Mucosa of stomach (tissue), 1 donor: Measurements from ENCODE around the gene LDLRAD3.

Experiments
- H3K27me3 ChIP-seq: one replicate; pipeline ENCODE4 v1.7.0; 2013; ENCODE audit warnings: mild to moderate bottlenecking, low read length; ENCODE audit not compliant: control insufficient read depth, insufficient read depth
- H3K36me3 ChIP-seq: one replicate; pipeline ENCODE4 v1.7.0; 2013; ENCODE audit warnings: low read length; ENCODE audit not compliant: control insufficient read depth, insufficient read depth
- H3K4me1 ChIP-seq: one replicate; pipeline ENCODE4 v1.7.0; 2013; ENCODE audit warnings: mild to moderate bottlenecking, low read length; ENCODE audit not compliant: control insufficient read depth, insufficient read depth
- H3K4me3 ChIP-seq: one replicate; pipeline ENCODE4 v1.7.0; 2013; ENCODE audit warnings: low read length
- H3K9ac ChIP-seq: one replicate; pipeline ENCODE4 v1.7.0; 2013; ENCODE audit warnings: mild to moderate bottlenecking, low read length, moderate library complexity
- H3K9me3 ChIP-seq: one replicate; pipeline ENCODE4 v1.7.0; 2013; ENCODE audit warnings: mild to moderate bottlenecking, low read length, moderate library complexity; ENCODE audit not compliant: control insufficient read depth
- donor health status: Pancreatic carcinoma.

Gene LDLRAD3

DNA sequence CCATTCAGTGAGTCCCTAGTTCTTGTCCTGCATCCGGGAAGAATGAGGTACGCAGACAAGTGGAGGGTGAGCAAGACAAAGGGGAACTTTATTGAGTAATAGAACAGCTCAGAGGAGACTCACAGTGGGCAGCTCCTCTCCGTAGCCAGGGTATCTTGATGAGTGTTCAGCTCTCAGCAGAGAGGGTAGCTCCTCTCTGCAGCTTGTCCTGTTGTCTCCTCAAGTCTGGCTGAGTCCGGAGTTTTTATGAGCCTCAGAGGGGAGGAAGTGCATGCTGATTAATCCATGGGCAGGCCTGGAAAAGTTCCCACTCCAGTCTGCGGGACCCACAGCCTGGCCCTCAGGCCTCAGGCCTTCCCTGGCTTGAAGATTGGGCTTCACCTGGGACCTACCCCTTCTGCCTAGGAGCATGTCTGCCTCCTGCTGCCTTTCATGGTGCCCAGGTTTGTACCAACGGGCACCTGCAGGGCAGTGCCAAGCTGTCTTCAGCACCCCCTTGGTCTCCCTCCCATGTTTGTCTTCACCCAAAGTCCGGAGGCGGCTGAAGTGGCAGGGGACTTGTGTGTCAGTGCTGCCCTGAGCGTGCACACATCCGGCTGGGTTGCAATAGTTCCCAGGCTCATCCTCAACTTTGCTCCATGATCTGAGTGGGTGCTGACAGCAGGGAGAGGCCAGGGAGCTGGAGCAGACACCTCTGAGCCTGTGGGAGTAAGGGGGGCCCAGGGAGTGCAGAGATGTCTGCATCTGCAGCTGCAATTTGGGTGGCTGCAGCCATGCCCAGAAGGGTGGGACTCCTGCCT, 134.2 kb downstream of the LDLRAD3 start:
- Histone ChIP-seq H3K36me3 (no peaks in the 10 kb centered on the region), H3K27me3 (no peaks in the 10 kb centered on the region)

GRCh38 chr11:36078686-36079055, 134.8 kb downstream of the LDLRAD3 start:
- Histone ChIP-seq H3K9me3 (no peaks in the 10 kb centered on the region), H3K27me3 (no peaks in the 10 kb centered on the region), H3K4me3 (no peak overlapping the region), H3K36me3 (no peaks in the 10 kb centered on the region), H3K4me1 (no peaks in the 10 kb centered on the region), H3K9ac (no peak overlapping the region)

More for the DNA sequence above, 134.2 kb downstream of the LDLRAD3 start:
- no peaks in the 10 kb centered on the region for H3K9me3 ChIP-seq
- H3K4me3 ChIP-seq: no peak overlapping the region
- no peak overlapping the region for H3K9ac ChIP-seq
- H3K4me1 ChIP-seq: no peaks in the 10 kb centered on the region

- Histone ChIP-seq H3K4me3 (no peak overlapping the region), H3K9ac (no peak overlapping the region), H3K27me3 (no peaks in the 10 kb centered on the region), H3K9me3 (no peaks in the 10 kb centered on the region), H3K4me1 (no peaks in the 10 kb centered on the region), H3K36me3 (no peaks in the 10 kb centered on the region)
Observed at GRCh38 chr11:36079878-36080675, 136.2 kb downstream of the LDLRAD3 start.

DNA sequence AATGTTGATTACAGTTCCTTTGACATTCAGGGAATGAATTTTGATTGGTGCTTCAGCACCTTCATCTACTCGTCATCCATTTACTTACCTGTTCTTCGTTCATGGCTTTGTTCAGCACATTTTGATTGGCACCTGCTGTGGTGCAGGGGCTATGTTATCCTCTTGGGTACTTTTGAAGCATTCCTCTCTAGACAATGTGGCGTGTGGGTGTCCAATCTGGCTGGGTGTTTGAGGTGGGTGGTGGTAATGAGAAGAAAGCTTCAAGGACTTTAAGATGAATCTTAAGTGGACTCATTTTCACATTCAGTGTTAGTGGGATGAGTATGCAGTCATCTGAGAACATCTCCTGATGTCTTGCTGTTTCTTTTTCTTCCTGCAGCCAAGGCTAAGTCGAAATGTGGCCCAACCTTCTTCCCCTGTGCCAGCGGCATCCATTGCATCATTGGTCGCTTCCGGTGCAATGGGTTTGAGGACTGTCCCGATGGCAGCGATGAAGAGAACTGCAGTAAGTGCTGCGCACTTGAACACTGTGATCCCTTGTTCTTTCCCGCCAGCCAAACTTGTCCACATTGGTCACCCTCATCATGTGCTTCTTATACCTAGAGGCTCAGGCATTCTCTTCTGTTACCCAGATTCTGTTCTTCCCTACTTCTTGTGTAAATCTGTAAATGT, 137.5 kb downstream of the LDLRAD3 start:
- no peaks in the 10 kb centered on the region for H3K27me3 ChIP-seq
- H3K9ac ChIP-seq: no peak overlapping the region
- H3K9me3 ChIP-seq: no peaks in the 10 kb centered on the region
- no peaks in the 10 kb centered on the region for H3K36me3 ChIP-seq
- H3K4me1 ChIP-seq: no peaks in the 10 kb centered on the region
- no peak overlapping the region for H3K4me3 ChIP-seq

- no peak overlapping the region for H3K4me3 ChIP-seq
- H3K9me3 ChIP-seq: no peaks in the 10 kb centered on the region
- H3K36me3 ChIP-seq: no peaks in the 10 kb centered on the region
- no peaks in the 10 kb centered on the region for H3K27me3 ChIP-seq
- H3K9ac ChIP-seq: no peak overlapping the region
- H3K4me1 ChIP-seq: no peaks in the 10 kb centered on the region
Observed at GRCh38 chr11:36086366-36086765, 142.5 kb downstream of the LDLRAD3 start.

DNA sequence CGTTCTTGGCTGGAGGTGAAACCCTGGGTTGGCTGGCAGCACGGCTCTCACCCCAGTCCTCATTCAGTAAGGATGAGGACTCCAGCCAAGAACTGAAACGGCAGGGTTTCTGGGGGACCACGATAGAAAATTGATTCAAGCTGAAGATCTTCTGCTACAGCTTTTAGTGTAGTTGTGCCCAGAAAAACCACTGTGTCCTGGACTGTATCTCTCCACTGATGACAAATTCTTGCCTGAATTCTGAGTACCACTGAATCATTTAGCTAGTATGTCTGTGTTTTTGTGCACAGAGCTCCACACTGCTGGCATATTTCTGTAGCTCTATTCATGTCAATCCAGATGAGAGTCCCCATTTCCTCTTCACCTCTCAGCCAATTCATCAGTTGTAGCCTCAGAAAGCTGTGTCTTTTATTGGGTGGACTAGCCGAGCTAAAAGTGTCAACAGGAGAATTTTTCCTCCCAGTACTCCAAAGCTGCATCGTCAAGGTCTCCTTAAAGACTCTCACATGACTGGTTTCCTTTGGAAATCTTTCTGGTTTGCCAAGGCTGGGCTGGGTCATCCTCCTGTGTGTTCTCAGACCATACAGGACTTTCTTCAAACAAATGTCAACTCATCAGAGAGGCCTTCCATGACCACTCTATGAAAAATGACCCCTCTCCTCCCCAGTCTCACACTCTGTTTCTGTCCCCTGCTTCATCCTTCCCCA, 144.6 kb downstream of the LDLRAD3 start:
- Histone ChIP-seq H3K4me3 (no peak overlapping the region), H3K27me3 (no peaks in the 10 kb centered on the region), H3K9me3 (no peaks in the 10 kb centered on the region), H3K4me1 (no peaks in the 10 kb centered on the region), H3K9ac (no peak overlapping the region), H3K36me3 (no peaks in the 10 kb centered on the region)

DNA sequence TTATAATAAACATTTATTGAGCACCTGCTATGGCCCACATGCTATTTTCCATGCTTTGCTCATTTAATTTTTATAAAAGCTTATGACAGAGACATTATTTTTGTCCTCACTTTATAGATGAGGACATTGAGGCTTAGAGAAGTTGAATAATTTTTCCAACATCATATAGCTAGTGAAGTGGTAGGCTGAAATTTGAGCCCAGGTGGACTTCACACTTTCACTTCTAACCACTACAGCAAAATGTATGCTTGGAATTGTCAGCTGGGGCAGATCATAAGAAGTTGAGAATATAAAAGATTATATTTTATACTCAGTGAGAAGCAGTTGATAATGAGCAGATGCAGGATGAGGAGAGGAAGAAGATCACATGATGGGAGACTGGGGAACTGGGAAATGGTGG, 146.1 kb downstream of the LDLRAD3 start:
- Histone ChIP-seq H3K36me3 (no peaks in the 10 kb centered on the region), H3K9me3 (no peaks in the 10 kb centered on the region), H3K4me3 (no peak overlapping the region), H3K9ac (no peak overlapping the region), H3K4me1 (no peaks in the 10 kb centered on the region), H3K27me3 (no peaks in the 10 kb centered on the region)

DNA sequence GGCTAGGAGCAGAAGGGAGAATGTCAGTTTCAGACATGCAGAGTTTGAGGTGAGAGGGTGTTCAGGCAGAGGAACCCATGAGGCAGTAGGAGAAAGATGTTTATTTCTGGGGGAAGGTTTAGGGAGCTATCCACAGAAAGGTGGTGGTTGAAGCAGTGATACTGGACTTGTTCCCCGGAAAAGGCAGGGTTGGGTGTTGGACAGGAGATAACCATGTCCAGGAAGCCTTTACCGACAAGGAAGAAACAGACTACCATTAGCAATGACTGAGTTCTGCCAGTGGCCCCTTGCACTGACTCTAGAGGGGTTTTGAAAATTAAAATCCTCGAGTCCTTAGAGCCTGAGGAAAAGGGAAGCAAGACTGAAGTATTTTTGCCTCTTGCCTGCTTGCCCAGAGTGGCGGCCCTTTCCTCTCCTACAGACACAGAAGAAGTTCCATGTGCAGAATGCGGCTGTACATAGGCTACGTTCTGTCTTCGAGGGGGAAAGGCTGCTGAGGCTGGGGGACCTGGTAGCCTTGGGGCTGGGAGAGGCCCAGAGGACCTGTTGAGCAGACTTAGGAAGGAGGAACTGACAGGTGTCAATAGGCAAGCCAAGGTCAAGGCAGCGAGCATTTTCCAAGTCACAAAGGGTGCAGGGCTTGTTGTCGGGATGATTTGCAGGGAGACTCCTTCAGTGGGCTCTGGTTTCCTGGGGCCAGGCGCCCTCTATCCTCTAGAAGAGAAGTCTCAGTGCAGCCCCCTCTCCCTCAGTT, 146.7 kb downstream of the LDLRAD3 start:
- no peaks in the 10 kb centered on the region for H3K36me3 ChIP-seq
- H3K4me3 ChIP-seq: no peak overlapping the region
- no peaks in the 10 kb centered on the region for H3K27me3 ChIP-seq

GRCh38 chr11:36091256-36091811, 147.5 kb downstream of the LDLRAD3 start:
- Histone ChIP-seq H3K4me1 (no peaks in the 10 kb centered on the region), H3K4me3 (no peak overlapping the region), H3K27me3 (no peaks in the 10 kb centered on the region), H3K36me3 (no peaks in the 10 kb centered on the region), H3K9ac (no peak overlapping the region), H3K9me3 (no peaks in the 10 kb centered on the region)

More for the DNA sequence above, 146.7 kb downstream of the LDLRAD3 start:
- no peaks in the 10 kb centered on the region for H3K9me3 ChIP-seq
- H3K9ac ChIP-seq: no peak overlapping the region
- no peaks in the 10 kb centered on the region for H3K4me1 ChIP-seq

DNA sequence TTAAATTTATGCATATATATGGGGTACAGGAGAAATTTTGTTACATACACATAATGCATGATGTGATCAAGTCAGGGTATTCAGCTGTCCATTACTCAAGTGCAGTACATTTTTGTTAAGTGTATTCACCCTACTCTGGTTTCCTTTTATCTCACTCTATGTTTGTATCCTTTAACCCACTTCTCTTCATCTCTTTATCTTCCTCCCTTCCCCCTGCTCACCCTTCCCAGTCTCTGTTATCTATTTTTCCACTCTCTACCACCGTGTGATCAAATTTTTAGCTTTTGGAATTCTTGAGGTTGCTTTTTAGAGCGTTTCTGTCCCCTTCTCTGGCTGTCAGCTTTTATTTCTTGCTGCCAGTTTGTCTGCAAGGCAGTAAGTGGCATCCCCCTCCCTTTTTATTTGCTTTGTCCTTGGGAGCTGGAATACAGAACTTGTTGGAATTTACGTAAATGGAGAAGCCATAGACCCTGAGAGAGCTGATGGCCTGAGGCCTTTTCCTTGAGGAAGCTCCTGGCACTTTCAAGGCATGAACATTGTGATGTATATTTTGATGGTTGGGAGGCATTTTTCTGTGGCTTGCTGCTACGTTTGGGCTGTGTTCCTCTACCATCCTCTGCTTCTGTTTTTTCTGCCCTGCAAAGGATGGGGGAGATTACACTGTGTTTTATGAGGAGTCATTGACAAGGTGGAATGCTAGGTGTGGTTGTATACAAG, 148.6 kb downstream of the LDLRAD3 start:
- no peaks in the 10 kb centered on the region for H3K27me3 ChIP-seq
- no peak overlapping the region for H3K4me3 ChIP-seq
- H3K9ac ChIP-seq: no peak overlapping the region
- H3K36me3 ChIP-seq: no peaks in the 10 kb centered on the region
- H3K4me1 ChIP-seq: no peaks in the 10 kb centered on the region
- no peaks in the 10 kb centered on the region for H3K9me3 ChIP-seq
